HepG2 (cell line): ENCODE measurements around the gene ALOX15.

Experiments used
- BCLAF1 ChIP-seq: fragments of 450-650 bp; IDR thresholded peaks from 2 replicates; pipeline ENCODE4 v1.6.1; 2017; ENCODE audit warnings: mild to moderate bottlenecking
- CC2D1A ChIP-seq: sonication (generic); formaldehyde crosslinking; IDR thresholded peaks from 2 replicates; pipeline ENCODE4 v1.8.1; 2023; ENCODE audit warnings: mild to moderate bottlenecking, missing genetic modification reagents
- CTCF ChIP-seq: sonication (generic); formaldehyde crosslinking; IDR thresholded peaks from 2 replicates; pipeline ENCODE4 v1.5.0; 2020; ENCODE audit warnings: mild to moderate bottlenecking, missing genetic modification reagents, moderate library complexity
- FOXA3 ChIP-seq: IDR thresholded peaks from 2 replicates; pipeline ENCODE4 v1.6.1; 2016; ENCODE audit warnings: missing genetic modification reagents, missing compliant biosample characterization
- KDM5A ChIP-seq: fragments of 200-600 bp; sonication (generic); IDR thresholded peaks from 2 replicates; pipeline ENCODE4 v1.7.0; 2018; ENCODE audit warnings: antibody characterized with exemption, mild to moderate bottlenecking, low read length, borderline replicate concordance
- PATZ1 ChIP-seq: sonication (generic); formaldehyde crosslinking; IDR thresholded peaks from 2 replicates; pipeline ENCODE4 v1.4.0; 2020; ENCODE audit warnings: missing genetic modification reagents
- REST ChIP-seq, 2 experiments: IDR thresholded peaks; 2 replicates each; pipeline ENCODE4 v1.6.1; 2011 to 2012; ENCODE audit warnings: low read length in 2 of 2, borderline replicate concordance in 1 of 2, low read depth in 1 of 2, mild to moderate bottlenecking in 1 of 2, moderate library complexity in 1 of 2
- ZBTB2 ChIP-seq: sonication (generic); formaldehyde crosslinking; IDR thresholded peaks from 2 replicates; pipeline ENCODE4 v1.8.0; 2022; ENCODE audit warnings: low read depth, missing genetic modification reagents
- ZNF337 ChIP-seq: sonication (generic); formaldehyde crosslinking; IDR thresholded peaks from 2 replicates; pipeline ENCODE4 v1.5.1; 2020; ENCODE audit warnings: missing genetic modification reagents, low read depth, mild to moderate bottlenecking, borderline replicate concordance
- ZNF704 ChIP-seq: sonication (generic); formaldehyde crosslinking; IDR thresholded peaks from 2 replicates; pipeline ENCODE4 v1.8.1; 2023; ENCODE audit warnings: mild to moderate bottlenecking, inconsistent platforms, moderate library complexity, missing genetic modification reagents, borderline replicate concordance

GRCh38 chr17:4605826-4606225 is 35.7 kb downstream of the ALOX15 start:
- TF ChIP-seq REST (IDR thresholded peaks at IDR 0.05; ENCODE audit: borderline replicate concordance in 1 of 2, low read depth in 1 of 2, low read length in 2 of 2) (no peak), ZBTB2 (CRISPR knock-in tag) (no peak), FOXA3 (CRISPR knock-in tag) (no peak), ZNF337 (CRISPR knock-in tag) (no peak), CTCF (CRISPR knock-in tag) (no peak), BCLAF1 (no peak), CC2D1A (no peak), PATZ1 (CRISPR knock-in tag) (peak; percentile 43; the same call in 1 of the 2 replicates), KDM5A (no peak), ZNF704 (CRISPR knock-in tag) (no peak)
